H1 (cell line): ENCODE data around the gene LLGL1.

Experiments used
- CHD2 ChIP-seq: IDR thresholded peaks from 2 replicates; pipeline ENCODE4 v1.6.1; 2012; ENCODE audit warnings: low read length, improper control_type of control experiment
- HDAC6 ChIP-seq: IDR thresholded peaks from one replicate; pipeline ENCODE4 v1.7.1; 2012; ENCODE audit warnings: low read depth, mild to moderate bottlenecking, inconsistent platforms, low read length, moderate library complexity
- TAF1 ChIP-seq: IDR thresholded peaks from 2 replicates; pipeline ENCODE4 v1.6.1; 2011; ENCODE audit warnings: mild to moderate bottlenecking, low read depth, low read length
- USF2 ChIP-seq: IDR thresholded peaks from 2 replicates; pipeline ENCODE4 v1.6.1; 2011; ENCODE audit warnings: low read length, improper control_type of control experiment

GRCh38 chr17:18267927-18268711 is 42.7 kb downstream of the LLGL1 start:
- TF ChIP-seq CHD2 (no peak), USF2 (no peak), HDAC6 (no peak), TAF1 (no peak)
